BJ (cell line): ENCODE results near the gene C6orf132. TPM values are rescaled to one million over a fixed set of nuclear protein-coding genes. Genes with fewer than 3 reads are reported as not detected.
A peak's percentile ranks its signal among the peaks of the same experiment; 100 is the strongest.

Source experiments
- CTCF ChIA-PET: fragments of 350-600 bp; formaldehyde crosslinking; extraction: SDS; loops from one replicate; lab custom pipeline; 2021; ENCODE audit warnings: antibody characterized with exemption, inconsistent platforms; lab: Yijun Ruan, JAX
- POLR2A ChIA-PET: fragments of 300-600 bp; sonication (Branson Sonifier 250); formaldehyde crosslinking; extraction: SDS; loops from one replicate; lab custom pipeline; 2021; ENCODE audit warnings: antibody characterized with exemption; lab: Charles Lee
- DNase-seq: peaks from one replicate; pipeline ENCODE4 v3.0.0-alpha.2; 2011; ENCODE audit warnings: low read depth
- H3K27me3 ChIP-seq: 2 replicates; pipeline ENCODE4 v1.6.0; 2011; ENCODE audit warnings: low read length; ENCODE audit not compliant: control insufficient read depth, insufficient read depth
- H3K36me3 ChIP-seq: 2 replicates; pipeline ENCODE4 v1.5.1; 2011; ENCODE audit warnings: low read length; ENCODE audit not compliant: control insufficient read depth, insufficient read depth
- H3K4me3 ChIP-seq: 2 replicates; pipeline ENCODE4 v1.5.1; 2011; ENCODE audit warnings: low read depth, mild to moderate bottlenecking, control low read depth, low read length
- CTCF ChIP-seq: IDR thresholded peaks from 2 replicates; pipeline ENCODE4 v1.5.1; 2011; ENCODE audit warnings: low read depth, mild to moderate bottlenecking, control low read depth, inconsistent platforms, low read length, moderate library complexity; ENCODE audit not compliant: insufficient read depth
- polyA plus RNA-seq: library from polyadenylated mRNA; depleted of rRNA; stranded (reverse); fragments of >200 nt; gene quantifications from 2 replicates; pipeline ENCODE4 v1.2.3, GENCODE V29; 2011

C6orf132 gene
- polyA plus RNA-seq, 1 experiment: 0.70 TPM

GRCh38 chr6:42148058-42148457, 5.6 kb upstream of the C6orf132 start:
- Histone ChIP-seq H3K36me3 (no peaks in the 10 kb centered on the region), H3K27me3 (no peaks in the 10 kb centered on the region), H3K4me3 (no peak overlapping the region)
- ChIA-PET POLR2A (no interaction called here), CTCF (interaction anchor here (0.8 to 1.0 kb wide), 2 partner anchors 19 to 44 kb away, joined by 3 read pairs; no protein-coding TSS in a partner anchor)
- DNase-seq: no peak
- TF ChIP-seq CTCF: no peak

DNA sequence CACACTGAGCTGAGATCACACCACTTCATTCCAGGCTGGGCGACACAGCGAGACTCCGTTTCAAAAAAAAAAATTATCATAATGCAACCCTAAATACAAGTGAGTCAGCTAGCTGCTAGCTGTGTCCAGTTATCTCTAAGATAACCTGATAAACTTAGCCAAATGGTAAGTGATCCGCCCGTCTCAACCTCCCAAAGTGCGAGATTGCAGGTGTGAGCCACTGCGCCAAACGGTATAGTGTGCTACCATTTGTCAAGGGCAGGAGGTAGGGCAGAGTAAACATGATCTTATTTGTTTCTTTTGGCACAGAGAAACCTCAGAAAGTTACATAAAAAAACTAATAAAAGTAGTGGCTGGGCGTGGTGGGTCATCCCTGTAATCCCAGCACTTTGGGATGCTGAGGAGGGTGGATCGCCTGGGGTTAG, 4.7 kb upstream of the C6orf132 start:
- POLR2A ChIA-PET: no interaction called here

DNA sequence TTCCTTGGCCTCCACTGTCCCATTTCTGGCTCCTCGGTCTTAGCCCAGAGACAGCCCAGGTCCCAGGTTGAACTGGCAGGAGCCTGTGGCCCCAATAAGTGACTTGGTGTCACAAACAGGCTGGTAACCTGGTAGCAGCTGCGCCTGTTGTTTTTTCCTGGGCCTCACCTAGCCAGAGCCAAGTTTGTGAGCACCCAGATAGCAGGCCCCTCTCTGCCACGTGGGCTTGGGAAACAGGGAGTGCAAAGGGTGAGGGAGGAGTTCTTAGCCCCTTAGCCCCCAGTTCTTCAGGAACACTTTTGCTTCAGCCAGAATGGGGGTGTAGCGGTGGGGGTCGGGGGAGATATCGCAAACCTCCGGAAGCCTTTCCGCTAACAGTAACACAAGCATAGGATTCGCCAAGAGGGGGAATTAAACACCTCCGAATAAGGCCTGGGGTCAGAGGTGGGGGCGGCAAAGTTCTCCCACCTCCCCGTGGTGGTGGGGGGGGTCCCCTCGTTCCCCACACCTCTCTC, 760 bp downstream of the C6orf132 start:
- DNase-seq: no peak
- Histone ChIP-seq H3K36me3 (no peaks in the 10 kb centered on the region), H3K4me3 (peak overlapping the region; percentile 49), H3K27me3 (no peaks in the 10 kb centered on the region)
- CTCF ChIA-PET: no interaction called here
- POLR2A ChIA-PET: no interaction called here
- no peak for TF ChIP-seq CTCF

More for the DNA sequence above, 4.7 kb upstream of the C6orf132 start:
- Histone ChIP-seq H3K27me3 (no peaks in the 10 kb centered on the region), H3K36me3 (no peaks in the 10 kb centered on the region), H3K4me3 (no peak overlapping the region)
- DNase-seq: no peak
- no peak for TF ChIP-seq CTCF
- CTCF ChIA-PET: no interaction called here

DNA sequence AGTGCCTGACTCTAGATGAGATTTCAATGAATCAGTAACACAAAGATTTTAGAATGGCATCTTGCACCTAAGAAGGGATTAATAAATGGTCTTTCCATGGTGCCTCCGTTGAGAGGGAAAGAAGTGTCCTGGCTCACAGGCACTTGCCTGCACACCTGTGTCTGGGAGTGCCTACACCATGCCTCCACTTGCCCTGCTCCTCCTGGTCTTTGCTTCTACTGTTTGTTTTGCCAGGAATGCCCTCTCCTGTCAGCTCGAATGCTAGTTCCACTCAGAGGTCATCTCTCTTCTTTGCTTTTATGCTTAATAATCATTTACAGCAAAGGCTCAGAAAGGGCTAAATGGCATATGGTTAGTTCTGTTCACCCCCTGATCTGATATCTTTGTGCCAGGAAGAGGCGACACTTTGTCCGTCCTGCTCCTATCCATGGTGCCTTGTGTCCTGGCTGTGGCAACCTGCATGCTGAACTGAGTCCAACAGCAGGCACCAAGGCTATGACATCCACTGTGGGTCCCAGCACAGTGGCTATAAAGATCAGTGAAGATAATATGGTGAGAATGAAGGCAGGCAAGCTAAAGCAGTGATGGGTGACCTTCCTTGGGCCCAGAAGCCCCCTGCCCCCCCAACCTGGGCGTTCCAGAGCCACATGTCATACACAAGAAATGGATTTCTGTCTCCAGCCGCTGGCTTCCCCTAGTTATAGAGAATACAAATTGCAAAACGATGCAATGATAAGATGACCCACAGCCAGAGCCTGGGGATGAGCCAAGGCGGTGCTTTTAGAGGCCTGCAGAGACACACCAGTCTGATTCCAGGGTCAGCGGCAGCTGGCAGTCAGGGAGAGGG, 1.4 kb downstream of the C6orf132 start:
- Histone ChIP-seq H3K27me3 (no peaks in the 10 kb centered on the region), H3K36me3 (no peaks in the 10 kb centered on the region), H3K4me3 (peak overlapping the region; percentile 49; the same call in 1 of the 2 replicates)
- ChIA-PET POLR2A (no interaction called here), CTCF (no interaction called here)
- TF ChIP-seq CTCF: no peak
- no peak for DNase-seq

- Histone ChIP-seq H3K36me3 (no peaks in the 10 kb centered on the region), H3K4me3 (no peak overlapping the region), H3K27me3 (no peaks in the 10 kb centered on the region)
- no peak for DNase-seq
- POLR2A ChIA-PET: interaction anchor here (0.6 kb wide), 1 partner anchor 839 kb away, joined by 5 read pairs; no protein-coding TSS in a partner anchor
- no peak for TF ChIP-seq CTCF
- CTCF ChIA-PET: interaction anchor here (0.9 to 1.3 kb wide), 2 partner anchors 16 to 18 kb away, joined by 3 read pairs; no protein-coding TSS in a partner anchor
These were observed 2.4 kb downstream of the C6orf132 start for GRCh38 chr6:42140032-42140431.
